IMR-90 (cell line): Measurements from ENCODE around the gene PRDM10. TPM values are rescaled to one million over a fixed set of nuclear protein-coding genes. Genes with fewer than 3 reads are reported as not detected.

Source experiments
- POLR2A ChIP-seq: IDR thresholded peaks from 2 replicates; pipeline ENCODE4 v1.6.1; 2012; ENCODE audit warnings: mild to moderate bottlenecking, low read depth, low read length
- RAD21 ChIP-seq: IDR thresholded peaks from 2 replicates; pipeline ENCODE4 v1.6.1; 2012; ENCODE audit warnings: low read length, improper control_type of control experiment
- USF2 ChIP-seq: fragments of 150-350 bp; IDR thresholded peaks from 2 replicates; pipeline ENCODE4 v1.6.1; 2017; ENCODE audit warnings: mild to moderate bottlenecking, antibody characterized with exemption, low read length, low read depth
- polyA plus RNA-seq, 3 experiments: library from polyadenylated mRNA; depleted of rRNA; stranded (reverse); fragments of >200 nt; gene quantifications; 2 replicates each; pipeline ENCODE4 v1.2.3, GENCODE V29; 2012; ENCODE audit warnings: low replicate concordance in 1 of 3
- total RNA-seq: library from RNA; depleted of rRNA; stranded (reverse); fragments of >200 nt; gene quantifications from 2 replicates; pipeline ENCODE4 v1.2.3, GENCODE V29; 2012

Gene PRDM10
- total and polyA plus RNA-seq, 2 of the 4 experiments (the other 2 are of a cell fraction), result 3.1 to 6.5 TPM

GRCh38 chr11:130002846-130003716 is 446 bp upstream of the PRDM10 start (continued):
- TF ChIP-seq USF2 (no peak; the same call in 1 of the 2 replicates), RAD21 (0 out of 2 replicates have a peak, but pooled peaks have one; percentile 23), POLR2A (peak; percentile 92)
